Measurements from ENCODE around the gene PARP1. TPM values are rescaled to one million over a fixed set of nuclear protein-coding genes. Genes with fewer than 3 reads are reported as not detected.

The PARP1 gene
- total RNA-seq, 1 experiment from 2014 or later, result 127 TPM

- TF ChIP-seq TCF7L2 (IDR thresholded peaks at IDR 0.05; ENCODE audit: low read depth, low read length) (no peak), POLR2AphosphoS5 (IDR thresholded peaks at IDR 0.05; ENCODE audit: low read depth, low read length) (no peak), SIN3A (IDR thresholded peaks at IDR 0.05; ENCODE audit: borderline replicate concordance, insufficient read depth, low read depth, low read length) (no peak)
- TF ChIP-seq, protein P1, sequence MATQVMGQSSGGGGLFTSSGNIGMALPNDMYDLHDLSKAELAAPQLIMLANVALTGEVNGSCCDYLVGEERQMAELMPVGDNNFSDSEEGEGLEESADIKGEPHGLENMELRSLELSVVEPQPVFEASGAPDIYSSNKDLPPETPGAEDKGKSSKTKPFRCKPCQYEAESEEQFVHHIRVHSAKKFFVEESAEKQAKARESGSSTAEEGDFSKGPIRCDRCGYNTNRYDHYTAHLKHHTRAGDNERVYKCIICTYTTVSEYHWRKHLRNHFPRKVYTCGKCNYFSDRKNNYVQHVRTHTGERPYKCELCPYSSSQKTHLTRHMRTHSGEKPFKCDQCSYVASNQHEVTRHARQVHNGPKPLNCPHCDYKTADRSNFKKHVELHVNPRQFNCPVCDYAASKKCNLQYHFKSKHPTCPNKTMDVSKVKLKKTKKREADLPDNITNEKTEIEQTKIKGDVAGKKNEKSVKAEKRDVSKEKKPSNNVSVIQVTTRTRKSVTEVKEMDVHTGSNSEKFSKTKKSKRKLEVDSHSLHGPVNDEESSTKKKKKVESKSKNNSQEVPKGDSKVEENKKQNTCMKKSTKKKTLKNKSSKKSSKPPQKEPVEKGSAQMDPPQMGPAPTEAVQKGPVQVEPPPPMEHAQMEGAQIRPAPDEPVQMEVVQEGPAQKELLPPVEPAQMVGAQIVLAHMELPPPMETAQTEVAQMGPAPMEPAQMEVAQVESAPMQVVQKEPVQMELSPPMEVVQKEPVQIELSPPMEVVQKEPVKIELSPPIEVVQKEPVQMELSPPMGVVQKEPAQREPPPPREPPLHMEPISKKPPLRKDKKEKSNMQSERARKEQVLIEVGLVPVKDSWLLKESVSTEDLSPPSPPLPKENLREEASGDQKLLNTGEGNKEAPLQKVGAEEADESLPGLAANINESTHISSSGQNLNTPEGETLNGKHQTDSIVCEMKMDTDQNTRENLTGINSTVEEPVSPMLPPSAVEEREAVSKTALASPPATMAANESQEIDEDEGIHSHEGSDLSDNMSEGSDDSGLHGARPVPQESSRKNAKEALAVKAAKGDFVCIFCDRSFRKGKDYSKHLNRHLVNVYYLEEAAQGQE (IDR thresholded peaks at IDR 0.05; ENCODE audit: insufficient read depth in 1 of 2, low read depth in 2 of 2, low read length in 1 of 2), result no peak
- TF ChIP-seq, protein P2, sequence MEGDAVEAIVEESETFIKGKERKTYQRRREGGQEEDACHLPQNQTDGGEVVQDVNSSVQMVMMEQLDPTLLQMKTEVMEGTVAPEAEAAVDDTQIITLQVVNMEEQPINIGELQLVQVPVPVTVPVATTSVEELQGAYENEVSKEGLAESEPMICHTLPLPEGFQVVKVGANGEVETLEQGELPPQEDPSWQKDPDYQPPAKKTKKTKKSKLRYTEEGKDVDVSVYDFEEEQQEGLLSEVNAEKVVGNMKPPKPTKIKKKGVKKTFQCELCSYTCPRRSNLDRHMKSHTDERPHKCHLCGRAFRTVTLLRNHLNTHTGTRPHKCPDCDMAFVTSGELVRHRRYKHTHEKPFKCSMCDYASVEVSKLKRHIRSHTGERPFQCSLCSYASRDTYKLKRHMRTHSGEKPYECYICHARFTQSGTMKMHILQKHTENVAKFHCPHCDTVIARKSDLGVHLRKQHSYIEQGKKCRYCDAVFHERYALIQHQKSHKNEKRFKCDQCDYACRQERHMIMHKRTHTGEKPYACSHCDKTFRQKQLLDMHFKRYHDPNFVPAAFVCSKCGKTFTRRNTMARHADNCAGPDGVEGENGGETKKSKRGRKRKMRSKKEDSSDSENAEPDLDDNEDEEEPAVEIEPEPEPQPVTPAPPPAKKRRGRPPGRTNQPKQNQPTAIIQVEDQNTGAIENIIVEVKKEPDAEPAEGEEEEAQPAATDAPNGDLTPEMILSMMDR (IDR thresholded peaks at IDR 0.05), result no peak
- no peaks in the 10 kb centered on the region for H3K9me3 ChIP-seq (ENCODE audit: control insufficient read depth, insufficient read depth, low read depth, low read length)
- intact Hi-C loops (cut with micrococcal nuclease; ENCODE audit: unreplicated experiment) (no loop called here), in situ Hi-C loops (cut with HindIII; ENCODE audit: low pct_unique_long_range_greater_than_20kb, low sequenced_read_pairs) (no loop called here)
- POLR2A ChIA-PET, result no interaction called here
- DNase-seq (ENCODE audit: low read depth, low spot score), result no peak
- H3K4me3 ChIP-seq (ENCODE audit: low read depth in 2 of 2, low read length in 2 of 2), result no peak overlapping the region
- no peaks in the 10 kb centered on the region for H3K27me3 ChIP-seq (ENCODE audit: control insufficient read depth, insufficient read depth, low read length)
- H3K27ac ChIP-seq (ENCODE audit: low read length), result no peak overlapping the region
- ATAC-seq, result no peak
- no TSS peak for BruUV-seq (replicated peaks)
- H3K4me1 ChIP-seq (ENCODE audit: control insufficient read depth, insufficient read depth, low read length), result no peaks in the 10 kb centered on the region
- H3K36me3 ChIP-seq (ENCODE audit: control insufficient read depth, insufficient read depth, low read length), result no peaks in the 10 kb centered on the region
- CTCF ChIA-PET, result no interaction called here
Observed at GRCh38 chr1:226355669-226356551, 52.0 kb downstream of the PARP1 start.

- Histone ChIP-seq H3K4me3 (ENCODE audit: low read depth in 2 of 2, low read length in 2 of 2) (no peak overlapping the region), H3K4me1 (ENCODE audit: control insufficient read depth, insufficient read depth, low read length) (no peaks in the 10 kb centered on the region), H3K9me3 (ENCODE audit: control insufficient read depth, insufficient read depth, low read depth, low read length) (no peaks in the 10 kb centered on the region), H3K36me3 (ENCODE audit: control insufficient read depth, insufficient read depth, low read length) (no peaks in the 10 kb centered on the region), H3K27me3 (ENCODE audit: control insufficient read depth, insufficient read depth, low read length) (no peaks in the 10 kb centered on the region), H3K27ac (ENCODE audit: low read length) (no peak overlapping the region)
- ChIA-PET CTCF (no interaction called here), POLR2A (no interaction called here)
- intact Hi-C loops (cut with micrococcal nuclease; ENCODE audit: unreplicated experiment) (no loop called here), in situ Hi-C loops (cut with HindIII; ENCODE audit: low pct_unique_long_range_greater_than_20kb, low sequenced_read_pairs) (no loop called here)
- ATAC-seq (no peak), DNase-seq (ENCODE audit: low read depth, low spot score) (no peak)
- no TSS peak for BruUV-seq (replicated peaks)
- TF ChIP-seq TCF7L2 (IDR thresholded peaks at IDR 0.05; ENCODE audit: low read depth, low read length), result no peak
- no peak for TF ChIP-seq SIN3A (IDR thresholded peaks at IDR 0.05; ENCODE audit: borderline replicate concordance, insufficient read depth, low read depth, low read length)
- TF ChIP-seq, protein P1 (IDR thresholded peaks at IDR 0.05; ENCODE audit: insufficient read depth in 1 of 2, low read depth in 2 of 2, low read length in 1 of 2), result no peak
- TF ChIP-seq, protein P2 (IDR thresholded peaks at IDR 0.05), result no peak
- no peak for TF ChIP-seq POLR2AphosphoS5 (IDR thresholded peaks at IDR 0.05; ENCODE audit: low read depth, low read length)
Observed at GRCh38 chr1:226355016-226355415, 52.9 kb downstream of the PARP1 start.
